Right lobe of liver (tissue), 6 donors: Measurements from ENCODE around the gene ALG1. TPM values are rescaled to one million over a fixed set of nuclear protein-coding genes. Genes with fewer than 3 reads are reported as not detected.

Experiments
- ATAC-seq, 4 donors: fragments of 200-7000 bp; cut with Tn5 transposase; one replicate each; pipeline ENCODE4 v1.9.1; 2020; ENCODE audit warnings: mild to moderate bottlenecking in 4 of 4, moderate library complexity in 4 of 4
- DNase-seq, 3 donors: peaks; one replicate each; pipeline ENCODE4 v3.0.0-alpha.2; 2020
- H3K27ac ChIP-seq, 3 donors: fragments of 200-600 bp; one replicate each; pipeline ENCODE4 v1.8.0; 2022
- H3K27me3 ChIP-seq, 2 donors: fragments of 200-600 bp; one replicate each; pipeline ENCODE4 v1.8.0; 2022
- H3K36me3 ChIP-seq, 4 donors: fragments of 200-600 bp; sonication (generic) in 1 of 4; one replicate each; pipeline versions ENCODE4 v1.5.1 to v1.8.0; 2017 to 2022; ENCODE audit warnings: control low read depth in 1 of 4
- H3K4me1 ChIP-seq, 4 donors: fragments of 200-600 bp; sonication (generic) in 1 of 4; one replicate each; pipeline versions ENCODE4 v1.5.1 to v1.8.0; 2017 to 2022; ENCODE audit warnings: control low read depth in 1 of 4
- H3K4me3 ChIP-seq, 3 donors: fragments of 200-600 bp; one replicate each; pipeline ENCODE4 v1.8.0; 2022
- H3K9me3 ChIP-seq, 4 donors: fragments of 200-600 bp; sonication (generic) in 1 of 4; one replicate each; pipeline versions ENCODE4 v1.5.1 to v1.8.0; 2017 to 2022; ENCODE audit warnings: control low read depth in 1 of 4
- CTCF ChIP-seq, 4 donors: fragments of 200-600 bp in 3 of 4; fragments of 450-650 bp in 1 of 4; IDR thresholded peaks; one replicate each; pipeline versions ENCODE4 v1.5.1 to v1.8.0; 2016 to 2022; ENCODE audit warnings: antibody characterized with exemption in 4 of 4, mild to moderate bottlenecking in 2 of 4
- POLR2A ChIP-seq: fragments of 450-650 bp; IDR thresholded peaks from one replicate; pipeline ENCODE4 v1.6.1; 2017; ENCODE audit warnings: antibody characterized with exemption, mild to moderate bottlenecking
- WGBS: methylation state at CpG from one replicate; pipeline ENCODE4 v1.1.6; 2018; ENCODE audit warnings: low coverage, low lambda C conversion rate; ENCODE audit not compliant: insufficient coverage; ENCODE audit errors: missing lambda C conversion rate; 5-methylcytosine and 5-hydroxymethylcytosine counted together
- intact Hi-C, 2 donors: fragments of 100-400 bp; cut with DNase I; formaldehyde crosslinking; loops; one replicate each; pipeline versions ENCODE4 v1.11.2 to v1.14.1; 2022
- total RNA-seq, 6 experiments: library from RNA; depleted of rRNA in 2 of 6; stranded (reverse); fragments of >200 nt in 2 of 6; fragmentation: NEBNext Ultra II Directional in 3 of 6; extraction: Animal tissue kit (Norgen Biotek cat#: 25700) in 3 of 6; gene quantifications; one replicate each; pipeline versions ENCODE4 v1.1.0 to v1.2.4, GENCODE V29; 2016 to 2023
- donor health status: DM: no; HTN: yes; CAD: no.
- donor health status: DM: no; HTN: no; CAD: no.
- donor health status: DM: no; HTN: no; CAD: no.
- donor health status: DM: no; HTN: yes; CAD: no.
- donor health status: DM: no; HTN: yes; CAD: no.

The ALG1 gene
- total RNA-seq, 6 experiments from 2014 or later = 16.0 to 28.0 (median 16.9) TPM

GRCh38 chr16:5059386-5060072 lies 12.1 kb upstream of the ALG1 start:
- TF ChIP-seq POLR2A (no peak), CTCF (IDR thresholded peaks at IDR 0.05) (no peak)
- Histone ChIP-seq H3K27me3 (no peaks in the 10 kb centered on the region), H3K4me3 (no peak overlapping the region), H3K9me3 (no peaks in the 10 kb centered on the region), H3K27ac (no peak overlapping the region), H3K36me3 (no peaks in the 10 kb centered on the region), H3K4me1 (no peaks in the 10 kb centered on the region)
- ATAC-seq (no peak), DNase-seq (no peak)
- intact Hi-C loops = no loop called here
- 73% methylated on average over 4 of the region's 6 CpGs for WGBS

- H3K27me3 ChIP-seq = no peaks in the 10 kb centered on the region
- ATAC-seq = peak in 1 of 4 donors; percentile 7
- H3K27ac ChIP-seq = no peak overlapping the region
- no peak for DNase-seq
- no peaks in the 10 kb centered on the region for H3K36me3 ChIP-seq
- H3K4me1 ChIP-seq = no peaks in the 10 kb centered on the region
- no peak for TF ChIP-seq POLR2A
- no peak for TF ChIP-seq CTCF (IDR thresholded peaks at IDR 0.05)
- WGBS = no CpG with 5 or more reads among the region's 10 CpGs
- no peak overlapping the region for H3K4me3 ChIP-seq
- H3K9me3 ChIP-seq = no peaks in the 10 kb centered on the region
- intact Hi-C loops = no loop called here
Measured at GRCh38 chr16:5060073-5060641, 11.5 kb upstream of the ALG1 start.

GRCh38 chr16:5062051-5062450 lies 9.6 kb upstream of the ALG1 start:
- no peaks in the 10 kb centered on the region for H3K36me3 ChIP-seq
- 70% methylated on average over 2 of the region's 11 CpGs for WGBS
- H3K9me3 ChIP-seq = no peaks in the 10 kb centered on the region
- no peak overlapping the region for H3K4me3 ChIP-seq
- H3K4me1 ChIP-seq = no peaks in the 10 kb centered on the region
- H3K27me3 ChIP-seq = no peaks in the 10 kb centered on the region
- DNase-seq (peak in 1 of 3 donors; percentile 23), ATAC-seq (no peak)
- H3K27ac ChIP-seq = no peak overlapping the region
- intact Hi-C loops = no loop called here
- TF ChIP-seq CTCF (IDR thresholded peaks at IDR 0.05) = no peak
- TF ChIP-seq POLR2A = no peak

GRCh38 chr16:5062790-5063765 lies 8.6 kb upstream of the ALG1 start:
- DNase-seq = no peak
- TF ChIP-seq CTCF (IDR thresholded peaks at IDR 0.05) (no peak), POLR2A (no peak)
- no peaks in the 10 kb centered on the region for H3K36me3 ChIP-seq
- ATAC-seq = no peak
- no peak overlapping the region for H3K4me3 ChIP-seq
- H3K4me1 ChIP-seq = no peaks in the 10 kb centered on the region
- intact Hi-C loops = no loop called here
- WGBS = 57% methylated on average over 6 of the region's 19 CpGs
- no peak overlapping the region for H3K27ac ChIP-seq
- no peaks in the 10 kb centered on the region for H3K27me3 ChIP-seq
- H3K9me3 ChIP-seq = no peaks in the 10 kb centered on the region
